Liver (tissue), 9 donors: Measurements from ENCODE around the gene EDA. TPM values are rescaled to one million over a fixed set of nuclear protein-coding genes. Genes with fewer than 3 reads are reported as not detected.

Source experiments
- DNase-seq: peaks from one replicate; pipeline ENCODE4 v3.0.0-alpha.2; 2017; ENCODE audit warnings: low spot score
- H3K27ac ChIP-seq, 2 donors: one replicate each; pipeline ENCODE4 v1.7.0; 2013; ENCODE audit warnings: inconsistent platforms in 2 of 2, low read length in 2 of 2, control low read depth in 1 of 2, low read depth in 1 of 2, mild to moderate bottlenecking in 1 of 2
- H3K27me3 ChIP-seq, 4 donors: one replicate each; pipeline versions ENCODE4 v1.6.1 to v1.7.0; 2013; ENCODE audit warnings: low read length in 3 of 4, inconsistent platforms in 1 of 4, mild to moderate bottlenecking in 1 of 4, moderate library complexity in 1 of 4; ENCODE audit not compliant: control insufficient read depth in 4 of 4, insufficient read depth in 4 of 4
- H3K36me3 ChIP-seq, 4 donors: one replicate each; pipeline versions ENCODE4 v1.6.1 to v1.7.0; 2013; ENCODE audit warnings: low read length in 3 of 4, mild to moderate bottlenecking in 3 of 4, low read depth in 1 of 4, moderate library complexity in 1 of 4; ENCODE audit not compliant: control insufficient read depth in 4 of 4, insufficient read depth in 3 of 4
- H3K4me1 ChIP-seq, 4 donors: one replicate each; pipeline versions ENCODE4 v1.6.1 to v1.7.0; 2013; ENCODE audit warnings: low read length in 3 of 4, mild to moderate bottlenecking in 3 of 4, moderate library complexity in 1 of 4; ENCODE audit not compliant: control insufficient read depth in 4 of 4, insufficient read depth in 4 of 4
- H3K4me3 ChIP-seq, 3 donors: one replicate each; pipeline versions ENCODE4 v1.6.1 to v1.7.0; 2013; ENCODE audit warnings: low read length in 3 of 3, control low read depth in 1 of 3, low read depth in 1 of 3, mild to moderate bottlenecking in 1 of 3
- H3K9ac ChIP-seq, 2 donors: one replicate each; pipeline ENCODE4 v1.7.0; 2013; ENCODE audit warnings: low read length in 2 of 2, mild to moderate bottlenecking in 2 of 2, moderate library complexity in 2 of 2, control low read depth in 1 of 2, low read depth in 1 of 2
- H3K9me3 ChIP-seq, 4 donors: one replicate each; pipeline versions ENCODE4 v1.6.1 to v1.7.0; 2013; ENCODE audit warnings: low read length in 3 of 4; ENCODE audit not compliant: control insufficient read depth in 4 of 4
- EGR1 ChIP-seq, 2 donors: IDR thresholded peaks; 2 replicates each; pipeline ENCODE4 v1.6.1; 2016 to 2018; ENCODE audit warnings: antibody characterized with exemption in 2 of 2, low read depth in 2 of 2
- FOXA1 ChIP-seq: IDR thresholded peaks from 2 replicates; pipeline ENCODE4 v1.6.1; 2016; ENCODE audit warnings: antibody characterized with exemption
- GABPA ChIP-seq, 2 donors: IDR thresholded peaks in 1 of 2; conservative IDR thresholded peaks in 1 of 2; 2 replicates each; pipeline ENCODE4 v1.6.1; 2016; ENCODE audit warnings: antibody characterized with exemption in 2 of 2, mild to moderate bottlenecking in 1 of 2, moderate library complexity in 1 of 2
- HNF4A ChIP-seq, 2 donors: conservative IDR thresholded peaks; 2 replicates each; pipeline ENCODE4 v1.6.1; 2016; ENCODE audit warnings: antibody characterized with exemption in 2 of 2, mild to moderate bottlenecking in 2 of 2
- HNF4G ChIP-seq: IDR thresholded peaks from 2 replicates; pipeline ENCODE4 v1.6.1; 2016; ENCODE audit warnings: antibody characterized with exemption
- JUND ChIP-seq, 2 donors: IDR thresholded peaks; 2 replicates each; pipeline ENCODE4 v1.6.1; 2016; ENCODE audit warnings: antibody characterized with exemption in 2 of 2
- MAX ChIP-seq: IDR thresholded peaks from 2 replicates; pipeline ENCODE4 v1.6.1; 2016; ENCODE audit warnings: antibody characterized with exemption
- NR2F2 ChIP-seq: IDR thresholded peaks from 2 replicates; pipeline ENCODE4 v1.6.1; 2016; ENCODE audit warnings: antibody characterized with exemption
- RAD21 ChIP-seq, 2 donors: IDR thresholded peaks; 2 replicates each; pipeline ENCODE4 v1.6.1; 2016; ENCODE audit warnings: antibody characterized with exemption in 2 of 2, mild to moderate bottlenecking in 2 of 2
- RXRA ChIP-seq, 2 donors: IDR thresholded peaks; 2 replicates each; pipeline ENCODE4 v1.6.1; 2017 to 2018; ENCODE audit warnings: antibody characterized with exemption in 2 of 2, mild to moderate bottlenecking in 1 of 2
- SP1 ChIP-seq: IDR thresholded peaks from 2 replicates; pipeline ENCODE4 v1.6.1; 2018; ENCODE audit warnings: antibody characterized with exemption, mild to moderate bottlenecking
- ZBTB33 ChIP-seq: IDR thresholded peaks from 2 replicates; pipeline ENCODE4 v1.6.1; 2016; ENCODE audit warnings: antibody characterized with exemption
- WGBS: extraction: QIAGEN DNeasy Blood & Tissue Kit; methylation state at CpG from one replicate; pipeline ENCODE4 v1.1.7; 2013; 5-methylcytosine and 5-hydroxymethylcytosine counted together
- polyA plus RNA-seq, 2 donors: library from polyadenylated mRNA; stranded (reverse) in 1 of 2; unstranded in 1 of 2; fragments of 200-250 nt in 1 of 2; fragments of >200 nt in 1 of 2; fragmentation: Nextera tagmentation in 1 of 2; extraction: Ambion mirVana in 1 of 2; gene quantifications; one replicate each; pipeline versions ENCODE4 v1.2.1 to v1.2.3, GENCODE V29; 2013 to 2015
- total RNA-seq, 2 donors: library from RNA; depleted of rRNA; stranded (reverse); fragments of >200 nt; gene quantifications; one replicate each; pipeline ENCODE4 v1.2.3, GENCODE V29; 2014
- TF ChIP-seq, protein P1 (sequence below): IDR thresholded peaks from 2 replicates; pipeline ENCODE4 v1.6.1; 2016; ENCODE audit warnings: antibody characterized with exemption
- TF ChIP-seq, protein P2 (sequence below): IDR thresholded peaks from 2 replicates; pipeline ENCODE4 v1.6.1; 2016; ENCODE audit warnings: antibody characterized with exemption, mild to moderate bottlenecking
- donor health status: healthy.
- donor health status: healthy.
- donor health status: healthy.
- donor health status: healthy.
- donor health status: healthy.

EDA gene
- total and polyA plus RNA-seq, 4 donors: 0.39 to 2.6 (median 1.5) TPM

GRCh38 chrX:69793260-69793935, 177.5 kb downstream of the EDA start:
- no peak for TF ChIP-seq FOXA1
- TF ChIP-seq, protein P1, sequence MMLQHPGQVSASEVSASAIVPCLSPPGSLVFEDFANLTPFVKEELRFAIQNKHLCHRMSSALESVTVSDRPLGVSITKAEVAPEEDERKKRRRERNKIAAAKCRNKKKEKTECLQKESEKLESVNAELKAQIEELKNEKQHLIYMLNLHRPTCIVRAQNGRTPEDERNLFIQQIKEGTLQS: no peak
- no peak for TF ChIP-seq HNF4G
- TF ChIP-seq HNF4A (conservative IDR thresholded peaks at IDR 0.05): no peak
- TF ChIP-seq RAD21 (IDR thresholded peaks at IDR 0.05): no peak
- TF ChIP-seq SP1: no peak
- no peak for TF ChIP-seq JUND (IDR thresholded peaks at IDR 0.05)
- H3K27me3 ChIP-seq: no peaks in the 10 kb centered on the region
- H3K36me3 ChIP-seq: no peaks in the 10 kb centered on the region
- no peaks in the 10 kb centered on the region for H3K4me1 ChIP-seq
- 83% methylated on average over 4 of the region's 4 CpGs for WGBS
- no peak overlapping the region for H3K27ac ChIP-seq
- H3K9ac ChIP-seq: no peak overlapping the region
- H3K9me3 ChIP-seq: peaks cover 0 to 6% (median under 1%) of the 10 kb centered on the region in 4 donors
- H3K4me3 ChIP-seq: no peak overlapping the region
- DNase-seq: no peak

DNA sequence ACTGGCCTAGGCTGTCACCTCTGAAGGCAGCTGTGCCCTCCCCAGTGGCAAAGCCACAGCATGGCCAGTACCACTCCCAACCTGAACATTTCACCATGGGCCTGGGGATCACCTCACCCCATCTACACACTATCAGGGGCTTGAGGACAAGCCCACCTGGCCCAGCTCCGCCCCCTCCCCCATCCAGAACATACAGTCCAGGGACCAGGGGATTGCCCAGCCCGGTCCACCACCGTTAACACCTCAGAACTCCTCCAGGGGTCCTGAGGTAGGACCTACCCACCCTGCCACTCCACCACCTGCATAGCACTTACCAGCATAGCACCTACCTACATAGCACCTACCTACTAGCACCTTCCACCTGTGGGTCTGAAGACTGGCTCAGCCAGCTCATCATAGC, 179.8 kb downstream of the EDA start:
- peaks cover 0 to 6% (median under 1%) of the 10 kb centered on the region in 4 donors for H3K9me3 ChIP-seq
- no peaks in the 10 kb centered on the region for H3K4me1 ChIP-seq
- H3K27ac ChIP-seq: no peak overlapping the region
- no peaks in the 10 kb centered on the region for H3K27me3 ChIP-seq
- no peak for DNase-seq
- TF ChIP-seq ZBTB33 (no peak), HNF4G (no peak), SP1 (no peak), MAX (no peak), NR2F2 (no peak), JUND (IDR thresholded peaks at IDR 0.05) (no peak), RAD21 (IDR thresholded peaks at IDR 0.05) (no peak)
- TF ChIP-seq, protein P2, sequence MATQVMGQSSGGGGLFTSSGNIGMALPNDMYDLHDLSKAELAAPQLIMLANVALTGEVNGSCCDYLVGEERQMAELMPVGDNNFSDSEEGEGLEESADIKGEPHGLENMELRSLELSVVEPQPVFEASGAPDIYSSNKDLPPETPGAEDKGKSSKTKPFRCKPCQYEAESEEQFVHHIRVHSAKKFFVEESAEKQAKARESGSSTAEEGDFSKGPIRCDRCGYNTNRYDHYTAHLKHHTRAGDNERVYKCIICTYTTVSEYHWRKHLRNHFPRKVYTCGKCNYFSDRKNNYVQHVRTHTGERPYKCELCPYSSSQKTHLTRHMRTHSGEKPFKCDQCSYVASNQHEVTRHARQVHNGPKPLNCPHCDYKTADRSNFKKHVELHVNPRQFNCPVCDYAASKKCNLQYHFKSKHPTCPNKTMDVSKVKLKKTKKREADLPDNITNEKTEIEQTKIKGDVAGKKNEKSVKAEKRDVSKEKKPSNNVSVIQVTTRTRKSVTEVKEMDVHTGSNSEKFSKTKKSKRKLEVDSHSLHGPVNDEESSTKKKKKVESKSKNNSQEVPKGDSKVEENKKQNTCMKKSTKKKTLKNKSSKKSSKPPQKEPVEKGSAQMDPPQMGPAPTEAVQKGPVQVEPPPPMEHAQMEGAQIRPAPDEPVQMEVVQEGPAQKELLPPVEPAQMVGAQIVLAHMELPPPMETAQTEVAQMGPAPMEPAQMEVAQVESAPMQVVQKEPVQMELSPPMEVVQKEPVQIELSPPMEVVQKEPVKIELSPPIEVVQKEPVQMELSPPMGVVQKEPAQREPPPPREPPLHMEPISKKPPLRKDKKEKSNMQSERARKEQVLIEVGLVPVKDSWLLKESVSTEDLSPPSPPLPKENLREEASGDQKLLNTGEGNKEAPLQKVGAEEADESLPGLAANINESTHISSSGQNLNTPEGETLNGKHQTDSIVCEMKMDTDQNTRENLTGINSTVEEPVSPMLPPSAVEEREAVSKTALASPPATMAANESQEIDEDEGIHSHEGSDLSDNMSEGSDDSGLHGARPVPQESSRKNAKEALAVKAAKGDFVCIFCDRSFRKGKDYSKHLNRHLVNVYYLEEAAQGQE: no peak
- no peak overlapping the region for H3K4me3 ChIP-seq
- 95% methylated on average over 3 of the region's 3 CpGs for WGBS
- no peak overlapping the region for H3K9ac ChIP-seq
- no peaks in the 10 kb centered on the region for H3K36me3 ChIP-seq

- no peak for DNase-seq
- Histone ChIP-seq H3K4me1 (no peaks in the 10 kb centered on the region), H3K4me3 (no peak overlapping the region), H3K27ac (no peak overlapping the region), H3K27me3 (no peaks in the 10 kb centered on the region), H3K9me3 (no peaks in the 10 kb centered on the region), H3K36me3 (no peaks in the 10 kb centered on the region), H3K9ac (no peak overlapping the region)
- WGBS: 78% methylated on average over 1 of the region's 1 CpG
- no peak for TF ChIP-seq MAX
- TF ChIP-seq GABPA (IDR thresholded peaks at IDR 0.05 in 1 of 2, conservative IDR thresholded peaks at IDR 0.05 in 1 of 2): no peak
- TF ChIP-seq, protein P1: no peak
- TF ChIP-seq EGR1 (IDR thresholded peaks at IDR 0.05; ENCODE audit: low read depth in 2 of 2): no peak
- TF ChIP-seq HNF4A (conservative IDR thresholded peaks at IDR 0.05): no peak
- TF ChIP-seq ZBTB33: no peak
- TF ChIP-seq JUND (IDR thresholded peaks at IDR 0.05): no peak
- TF ChIP-seq RXRA (IDR thresholded peaks at IDR 0.05): no peak
- no peak for TF ChIP-seq SP1
- TF ChIP-seq NR2F2: no peak
Measured at GRCh38 chrX:69807400-69807799, 191.5 kb downstream of the EDA start.
